GM12875 (cell line): ENCODE data around the gene NLRP3.
"Not testable (repeated sequence)": the region's sequence is repeated elsewhere in the genome, so short reads cannot be mapped to it uniquely, and the experiment has no call there.

Source experiments
- H3K4me3 ChIP-seq: one replicate; pipeline ENCODE4 v1.5.1; 2011; ENCODE audit warnings: low read depth, low read length, control low read depth
- CTCF ChIP-seq: IDR thresholded peaks from 2 replicates; pipeline ENCODE4 v1.5.1; 2011; ENCODE audit warnings: low read depth, mild to moderate bottlenecking, control low read depth, inconsistent platforms, low read length, moderate library complexity, borderline replicate concordance; ENCODE audit not compliant: insufficient read depth

Gene NLRP3

GRCh38 chr1:247386217-247386616 lies 29.8 kb upstream of the NLRP3 start:
- H3K4me3 ChIP-seq = no peak overlapping the region
- TF ChIP-seq CTCF = no peak

GRCh38 chr1:247386687-247387086 lies 29.3 kb upstream of the NLRP3 start:
- no peak overlapping the region for H3K4me3 ChIP-seq
- TF ChIP-seq CTCF = no peak

GRCh38 chr1:247387096-247387495 lies 28.9 kb upstream of the NLRP3 start:
- H3K4me3 ChIP-seq = no peak overlapping the region
- TF ChIP-seq CTCF = no peak

GRCh38 chr1:247387565-247387964 lies 28.4 kb upstream of the NLRP3 start:
- H3K4me3 ChIP-seq = no peak overlapping the region
- no peak for TF ChIP-seq CTCF

- peak; percentile 85 for TF ChIP-seq CTCF
- H3K4me3 ChIP-seq = no peak overlapping the region
Observed at GRCh38 chr1:247390116-247390791, 25.7 kb upstream of the NLRP3 start.

- H3K4me3 ChIP-seq = no peak overlapping the region
- no peak for TF ChIP-seq CTCF
Observed at GRCh38 chr1:247390996-247391395, 25.0 kb upstream of the NLRP3 start.

GRCh38 chr1:247392088-247392487 lies 23.9 kb upstream of the NLRP3 start:
- no peak for TF ChIP-seq CTCF
- no peak overlapping the region for H3K4me3 ChIP-seq

- H3K4me3 ChIP-seq = not testable (repeated sequence)
Observed at GRCh38 chr1:247395075-247395474, 20.9 kb upstream of the NLRP3 start.
